Kidney tubule cell (primary cell): ENCODE results near the gene ZNF746.

Source experiments
- DNase-seq: peaks from one replicate; pipeline ENCODE4 v3.0.0-alpha.2; 2018; ENCODE audit warnings: low spot score

Gene ZNF746

DNA sequence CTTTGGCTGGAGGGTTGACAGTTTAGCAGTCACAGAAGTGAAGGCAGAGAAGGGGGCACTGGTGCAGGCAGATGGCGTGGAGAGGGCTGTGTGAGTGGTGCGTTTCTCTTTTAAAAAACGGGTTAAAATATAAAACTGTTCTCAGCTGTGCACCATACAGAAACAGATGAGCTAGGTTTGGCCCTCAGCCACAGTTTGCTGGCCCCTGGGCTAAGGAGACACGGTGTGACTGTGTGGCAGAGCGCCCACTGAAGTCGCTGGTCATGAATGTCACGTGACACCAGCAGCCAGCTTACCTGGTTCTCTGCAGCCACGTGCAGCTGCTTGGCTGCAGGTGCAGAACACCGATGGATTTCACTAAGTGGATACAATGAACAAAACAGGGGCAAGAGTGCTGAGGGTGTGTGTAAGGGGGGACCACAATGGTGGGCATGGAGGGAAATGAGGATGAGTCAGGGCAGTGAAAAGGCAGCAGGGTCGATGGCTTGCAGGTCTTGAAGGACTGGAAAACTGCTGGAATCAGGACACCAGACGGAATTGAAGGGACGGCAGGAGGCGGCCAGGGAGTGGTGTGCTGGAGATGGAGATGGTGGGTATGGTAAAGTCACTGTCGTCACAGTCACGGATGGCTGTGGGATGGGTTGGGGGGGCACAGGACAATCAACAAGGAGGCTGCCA lies 7.4 kb downstream of the ZNF746 start:
- DNase-seq = no peak

GRCh38 chr7:149489391-149490024 lies 8.1 kb downstream of the ZNF746 start:
- DNase-seq = peak; percentile 25

GRCh38 chr7:149479568-149479967 lies 18.0 kb downstream of the ZNF746 start:
- DNase-seq = no peak

GRCh38 chr7:149478754-149479153 lies 18.9 kb downstream of the ZNF746 start:
- no peak for DNase-seq

- DNase-seq = no peak
Measured at GRCh38 chr7:149477494-149478443, 19.8 kb downstream of the ZNF746 start.

- no peak for DNase-seq
Measured at GRCh38 chr7:149476791-149477190, 20.8 kb downstream of the ZNF746 start.

DNA sequence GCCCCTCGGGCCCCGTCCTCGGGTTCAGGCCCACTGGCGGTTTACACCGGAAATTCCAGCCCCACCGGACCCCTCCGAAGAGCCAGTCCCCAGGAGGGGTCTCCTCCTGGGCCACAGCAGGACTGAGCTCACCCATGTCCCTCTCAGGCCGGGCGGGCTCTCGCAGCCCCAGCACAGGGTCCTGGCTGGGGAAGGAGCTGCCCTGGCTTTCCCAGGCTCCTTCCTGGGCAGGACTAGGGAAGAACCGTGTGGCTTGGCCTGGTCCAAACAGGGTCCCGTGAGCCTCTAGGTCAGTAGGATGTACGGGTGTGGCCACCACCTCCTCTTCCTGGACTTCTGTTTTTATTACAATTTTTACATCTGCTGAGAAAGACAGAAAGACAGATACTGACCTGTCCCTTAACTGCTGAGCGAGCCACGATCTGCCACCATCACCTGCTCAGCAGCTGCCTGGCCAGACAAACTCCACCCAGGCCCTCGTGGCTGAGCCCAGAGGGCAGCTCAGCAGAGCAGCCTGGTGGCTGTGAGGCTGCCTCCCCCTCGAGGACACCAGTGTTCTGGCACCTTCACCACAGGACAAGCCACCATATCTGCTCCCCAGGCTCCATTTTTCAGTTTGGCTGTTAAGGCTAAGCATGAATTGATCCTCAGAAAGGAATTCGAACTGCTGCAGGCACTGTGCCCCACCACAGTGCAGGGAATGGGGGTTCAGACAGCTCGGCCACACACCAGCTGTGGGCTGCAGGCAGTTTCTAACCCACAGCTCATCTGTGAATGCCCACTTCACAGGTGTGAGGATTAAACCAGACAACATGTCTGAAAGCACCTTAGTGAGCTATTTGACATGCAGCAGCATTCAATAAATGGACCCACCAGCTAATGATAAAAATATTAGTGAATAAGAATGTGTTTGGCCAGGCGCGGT lies 22.2 kb downstream of the ZNF746 start:
- no peak for DNase-seq

- no peak for DNase-seq
Measured at GRCh38 chr7:149474309-149475120, 23.1 kb downstream of the ZNF746 start.

- DNase-seq = no peak
Measured at GRCh38 chr7:149473251-149473650, 24.4 kb downstream of the ZNF746 start.

- DNase-seq = no peak
Measured at GRCh38 chr7:149471289-149471953, 26.2 kb downstream of the ZNF746 start.

GRCh38 chr7:149469806-149470205 lies 27.8 kb downstream of the ZNF746 start:
- DNase-seq = no peak

GRCh38 chr7:149468208-149468607 lies 29.4 kb downstream of the ZNF746 start:
- DNase-seq = no peak

GRCh38 chr7:149467321-149467859 lies 30.2 kb downstream of the ZNF746 start:
- no peak for DNase-seq

DNA sequence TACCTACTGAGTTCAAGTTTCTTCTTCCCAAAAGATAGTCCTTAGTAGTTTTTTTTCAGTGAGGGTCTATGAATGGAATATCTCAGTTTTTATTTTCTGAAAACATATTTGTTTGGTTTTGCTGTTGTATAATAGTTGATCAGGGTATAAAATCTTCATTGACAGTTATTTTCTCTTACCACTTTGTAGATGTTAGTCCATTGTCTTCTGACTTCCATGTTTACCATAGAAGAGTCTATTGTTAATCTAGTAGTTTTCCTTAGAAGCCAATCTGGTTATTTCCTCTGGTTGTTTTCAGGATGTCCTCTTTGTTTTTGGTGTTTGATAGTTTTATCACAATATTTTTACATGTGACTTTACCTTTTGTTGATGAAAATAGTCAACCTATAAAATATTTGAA lies 31.2 kb downstream of the ZNF746 start:
- DNase-seq = no peak

DNA sequence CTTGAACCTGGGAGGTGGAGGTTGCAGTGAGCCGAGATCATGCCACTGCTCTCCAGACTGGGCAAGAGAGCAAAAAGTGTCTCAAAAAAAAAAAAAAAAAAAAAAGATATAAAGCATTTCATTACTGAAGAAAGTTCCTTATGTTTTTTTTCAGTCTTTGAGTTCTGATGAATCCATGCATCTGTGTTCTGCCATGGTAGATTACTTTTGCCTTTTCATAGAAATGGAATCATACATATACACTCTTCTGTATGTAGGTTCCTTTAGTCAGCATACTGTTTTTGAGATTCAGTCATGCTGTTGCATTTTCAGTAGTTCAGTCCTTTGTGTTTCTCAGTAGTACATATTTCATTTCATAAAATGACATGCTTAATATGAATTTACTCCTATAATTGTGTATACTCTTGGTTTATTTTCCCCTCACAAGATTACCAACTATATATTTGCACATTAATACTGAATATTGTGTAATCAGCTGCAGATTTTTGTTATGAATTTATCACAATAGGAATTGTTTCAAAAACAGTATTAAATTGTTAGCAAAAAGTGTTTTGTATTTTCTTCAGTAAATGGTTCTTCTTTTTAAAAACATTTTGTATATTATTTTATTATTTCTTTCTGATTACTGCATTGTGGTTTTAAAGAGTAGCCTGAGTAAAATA lies 34.0 kb downstream of the ZNF746 start:
- DNase-seq = no peak

DNA sequence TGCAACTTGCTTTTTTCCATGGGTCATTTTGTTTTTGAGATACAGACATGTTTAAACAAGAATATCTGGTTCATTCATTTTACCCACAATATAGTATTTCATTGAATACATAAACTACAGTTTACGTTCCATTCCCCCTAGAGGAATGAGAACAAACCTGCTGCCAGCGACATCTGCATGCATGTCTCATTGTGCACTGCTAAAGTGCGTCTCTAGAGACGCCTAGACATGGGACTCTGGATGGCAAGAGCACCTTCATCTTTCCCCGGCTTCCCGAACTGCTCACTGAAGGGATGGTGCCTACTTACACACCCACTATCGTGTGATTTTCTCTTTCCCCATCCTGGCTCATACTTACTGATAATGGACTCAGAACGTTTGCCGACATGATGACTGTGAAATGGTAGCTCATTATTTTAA lies 35.5 kb downstream of the ZNF746 start:
- no peak for DNase-seq

- DNase-seq = peak; percentile 91
Measured at GRCh38 chr7:149460493-149461277, 36.9 kb downstream of the ZNF746 start, which contains the start of gene ZNF777. TSS of gene ZNF777 (minus strand) at chr7:149461062. CDS start at chr7:149456022, 5,040 bp downstream.
